Stimulated activated CD8-positive, alpha-beta memory T cell treated with anti-CD3 and anti-CD28 coated beads, Interleukin-15, amount 100 ng/mL, for 1 hour (primary cell): Measurements from ENCODE around the gene ZFAND4.
"Not testable (repeated sequence)": the region's sequence is repeated elsewhere in the genome, so short reads cannot be mapped to it uniquely, and the experiment has no call there.

Experiments used
- DNase-seq: peaks from one replicate; pipeline ENCODE4 v3.0.0-alpha.2; 2020; ENCODE audit warnings: low read depth

ZFAND4 gene

DNA sequence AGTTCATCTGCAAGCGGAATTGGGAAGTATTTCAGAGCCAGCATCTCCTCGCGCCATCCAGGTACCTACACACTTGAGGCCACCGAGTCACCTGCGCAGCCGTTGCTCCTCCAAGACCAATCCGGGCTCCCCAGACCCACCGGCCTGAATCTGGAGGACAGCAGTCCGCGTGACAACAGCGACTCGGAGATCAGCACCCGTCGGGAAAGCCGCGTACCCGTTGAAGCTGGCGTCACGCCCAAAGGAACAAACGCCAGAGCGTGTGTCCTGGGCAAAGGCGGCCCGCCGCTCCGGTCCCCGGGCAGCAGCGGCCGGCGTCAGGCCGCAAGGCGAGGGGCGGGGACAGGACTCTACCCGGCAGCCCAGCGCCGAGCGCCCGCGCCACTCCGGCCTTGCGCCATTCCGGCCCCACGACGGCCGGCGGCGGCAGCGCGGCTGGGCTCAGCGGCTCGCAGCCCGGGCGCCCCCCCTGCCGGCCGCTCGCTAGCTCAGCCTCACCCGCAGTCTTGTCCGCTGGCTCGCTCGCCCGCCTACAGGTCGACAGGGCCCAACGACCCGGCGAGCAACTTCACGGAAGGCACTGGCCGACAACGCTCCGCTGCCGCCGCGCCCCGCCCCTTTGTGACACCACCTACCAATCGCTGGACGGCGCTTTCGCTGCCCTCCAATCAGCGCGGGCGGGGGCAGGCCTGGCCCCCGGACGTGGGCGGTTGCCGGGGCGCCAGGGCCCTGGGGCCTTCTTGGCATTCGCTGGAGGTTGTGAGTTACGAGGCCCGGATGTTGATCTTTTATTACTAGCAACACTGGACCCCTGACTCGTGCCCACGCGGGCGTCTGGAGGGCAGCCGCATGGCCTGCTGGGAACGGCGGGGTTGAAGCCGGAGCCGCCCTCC, at the start of gene ZFAND4:
Gene ZFAND4, minus strand, starts transcription at position 592 of the 893 bp plus-strand sequence. CDS start 9,047 bp downstream, outside the sequence.
- DNase-seq, result peak; percentile 82

DNA sequence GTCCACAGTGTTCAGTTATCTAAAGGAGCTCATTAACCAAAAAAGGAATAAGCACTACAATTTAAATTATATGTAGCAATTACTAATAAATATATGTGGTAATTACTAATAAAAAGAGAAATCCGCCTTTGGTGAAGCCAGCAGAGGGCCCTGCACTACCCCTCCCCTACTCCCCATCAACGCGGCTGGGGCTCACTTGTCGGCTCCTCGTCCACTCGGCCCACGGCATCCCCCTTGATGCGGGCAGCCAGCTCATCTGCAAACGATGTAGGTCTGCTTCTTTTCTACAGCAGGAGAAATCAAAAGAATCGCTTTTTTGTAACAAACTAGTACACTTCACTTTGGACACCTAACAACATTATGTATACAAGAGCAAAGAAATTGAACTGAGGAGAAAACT, 48.9 kb upstream of the ZFAND4 start:
- DNase-seq, result not testable (repeated sequence)

DNA sequence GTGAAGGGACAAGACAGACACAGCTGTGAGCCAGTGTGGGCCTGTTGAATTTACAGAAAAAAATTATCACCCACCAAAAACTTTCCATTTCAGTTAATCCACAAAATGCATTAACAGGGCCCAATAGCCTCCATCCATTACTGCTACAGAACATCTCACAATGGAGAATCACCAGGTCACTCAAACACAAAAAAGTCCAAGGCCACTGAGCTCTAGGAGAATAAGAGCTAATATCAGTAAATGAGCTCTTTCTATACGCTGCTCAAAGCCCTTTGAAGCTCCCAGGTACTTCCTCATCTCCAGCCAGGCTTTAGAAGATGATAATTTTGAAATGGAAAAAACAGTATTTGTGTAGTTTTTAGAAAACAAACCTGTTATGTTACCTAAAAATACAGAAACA, 45.1 kb upstream of the ZFAND4 start:
- not testable (repeated sequence) for DNase-seq

DNA sequence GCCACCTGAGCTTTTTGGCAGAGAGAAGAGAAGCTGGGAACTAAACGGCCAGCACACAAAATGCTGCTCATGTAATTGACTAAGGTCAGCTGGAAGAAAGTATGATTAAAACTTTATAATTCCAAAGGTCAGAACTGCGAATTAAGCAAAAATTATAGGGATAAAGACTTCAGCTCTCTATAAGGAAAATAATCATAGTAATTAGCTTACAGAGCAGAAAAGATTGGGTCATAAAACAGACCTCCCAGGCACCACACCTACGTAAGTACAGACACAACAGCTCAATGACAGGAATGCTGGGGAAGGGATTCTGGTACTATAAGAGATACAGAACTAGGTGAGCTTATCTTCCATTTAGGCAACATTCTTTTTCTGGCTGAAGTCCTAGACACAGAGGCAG, 44.5 kb upstream of the ZFAND4 start:
- DNase-seq, result not testable (repeated sequence)

DNA sequence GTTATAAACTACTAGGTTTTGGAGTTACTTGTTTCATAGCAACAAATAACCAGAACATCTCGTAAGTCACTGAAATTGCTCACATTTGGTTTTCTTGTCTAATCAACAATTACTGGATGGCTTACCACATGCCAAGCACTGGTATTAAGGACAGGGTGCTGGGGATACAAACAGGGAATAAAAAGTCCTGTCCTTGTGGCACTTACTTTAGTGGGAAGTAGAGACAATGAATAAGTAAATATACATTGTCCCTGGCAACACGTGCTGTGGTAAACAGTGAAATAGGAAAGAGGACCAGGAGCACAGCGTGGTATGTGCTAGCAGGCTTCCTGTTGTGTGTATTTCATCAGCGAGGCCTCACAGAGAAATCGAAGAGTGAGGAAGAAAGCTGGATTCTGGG, 38.7 kb upstream of the ZFAND4 start:
- not testable (repeated sequence) for DNase-seq

DNA sequence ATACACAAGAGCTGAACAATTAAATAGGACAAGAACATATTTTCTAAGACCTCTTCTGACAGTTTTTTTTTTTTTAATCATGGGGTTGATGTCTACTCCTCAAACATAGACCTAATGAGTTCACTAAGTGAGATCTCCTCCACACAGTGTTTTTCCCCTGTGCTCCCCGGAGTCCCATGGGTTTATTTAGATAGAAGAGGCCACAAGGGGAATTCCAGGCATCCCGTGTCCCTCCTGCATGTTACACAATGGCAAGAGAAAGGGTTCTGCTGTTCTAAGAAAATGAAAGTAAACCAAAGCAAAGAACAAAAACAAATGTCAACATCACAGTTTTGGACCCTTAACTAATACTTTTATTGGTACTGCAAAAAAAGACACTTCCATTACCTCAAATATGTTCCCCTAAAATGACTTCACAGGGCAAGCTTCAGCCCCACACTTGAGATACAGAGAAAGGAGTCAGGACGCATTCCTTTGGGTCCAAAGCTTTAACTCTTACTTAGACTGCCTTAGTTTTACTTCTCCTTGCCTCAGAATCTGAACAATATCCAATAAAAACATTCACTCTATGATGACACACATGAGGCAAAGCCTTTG, 37.7 kb upstream of the ZFAND4 start:
- not testable (repeated sequence) for DNase-seq

DNA sequence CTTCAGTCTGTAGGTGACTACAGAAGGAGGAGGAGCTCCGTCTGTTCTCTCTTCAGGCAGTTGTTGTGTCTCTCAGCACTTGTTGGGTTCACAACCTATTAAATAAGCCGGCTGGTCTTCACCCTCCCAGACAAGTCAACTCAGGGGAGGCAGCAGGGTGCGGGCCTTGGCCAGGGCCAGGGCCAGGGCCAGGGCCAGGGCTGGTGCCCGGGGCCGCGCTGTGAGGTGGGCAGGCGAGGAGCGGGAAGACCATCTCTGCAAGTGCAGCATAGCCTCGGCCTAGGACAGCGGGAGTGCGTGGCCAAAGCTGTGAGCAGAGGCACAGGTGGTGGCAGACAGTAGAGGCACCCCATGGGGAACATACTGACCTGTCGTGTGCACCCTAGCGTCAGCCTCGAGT, 5.9 kb upstream of the ZFAND4 start:
- DNase-seq, result not testable (repeated sequence)

DNA sequence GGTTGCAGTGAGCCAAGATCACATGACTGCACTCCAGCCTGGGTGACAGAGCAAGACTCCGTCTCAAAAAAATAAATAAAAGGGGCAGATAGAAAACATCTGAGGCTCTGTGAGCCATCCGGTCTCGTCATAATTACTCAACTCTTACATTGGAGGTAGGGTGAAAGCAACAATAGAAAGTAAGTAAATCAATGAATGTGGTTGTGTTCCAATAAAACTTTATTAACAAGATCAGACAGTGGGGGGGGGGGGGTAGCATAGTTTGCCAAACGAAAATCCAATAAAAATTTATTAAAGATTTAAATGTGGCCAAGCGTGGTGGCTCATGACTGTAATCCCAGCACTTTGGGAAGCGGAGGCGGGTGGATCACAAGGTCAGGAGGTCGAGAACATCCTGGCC, 2.8 kb upstream of the ZFAND4 start:
- no peak for DNase-seq

DNA sequence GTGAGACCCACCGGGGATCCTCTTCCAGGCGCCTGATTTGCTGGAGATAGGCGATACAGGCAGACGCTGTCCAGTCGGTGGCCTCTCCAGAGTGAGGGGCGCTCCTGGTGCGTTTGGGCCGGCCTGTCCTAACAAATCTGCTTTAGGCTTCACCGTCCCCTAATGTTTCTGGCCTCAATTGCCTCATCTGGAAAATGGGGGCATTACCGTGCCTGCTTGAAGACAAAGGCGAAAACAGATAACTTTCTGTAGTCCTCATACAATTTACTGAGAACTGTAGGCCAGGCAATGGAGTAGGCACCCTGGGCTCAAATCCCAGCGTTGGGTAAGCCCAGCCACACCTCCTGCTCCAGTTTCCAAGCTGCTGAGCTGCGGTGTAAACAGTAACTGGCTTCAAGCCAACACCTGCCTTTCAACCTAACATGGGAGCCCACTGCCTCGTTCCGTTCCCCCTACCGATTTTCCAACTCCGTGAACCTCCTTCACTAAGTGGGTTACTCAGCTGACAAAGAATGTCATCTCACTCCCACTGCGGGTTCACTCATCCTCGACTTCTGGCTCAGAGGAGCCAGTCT, 589 bp upstream of the ZFAND4 start:
- no peak for DNase-seq

DNA sequence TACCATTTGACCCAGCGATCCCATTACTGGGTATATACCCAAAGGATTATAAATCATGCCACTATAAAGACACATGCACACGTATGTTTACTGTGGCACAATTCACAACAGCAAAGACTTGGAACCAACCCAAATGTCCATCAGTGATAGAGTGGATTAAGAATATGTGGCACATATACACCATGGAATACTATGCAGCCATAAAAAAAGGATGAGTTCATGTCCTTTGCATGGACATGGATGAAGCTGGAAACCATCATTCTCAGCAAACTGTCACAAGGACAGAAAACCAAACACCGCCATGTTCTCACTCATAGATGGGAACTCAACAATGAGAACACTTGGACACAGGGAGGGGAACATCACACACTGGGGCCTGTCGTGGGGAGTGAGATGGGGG, 1.3 kb downstream of the ZFAND4 start:
- not testable (repeated sequence) for DNase-seq

DNA sequence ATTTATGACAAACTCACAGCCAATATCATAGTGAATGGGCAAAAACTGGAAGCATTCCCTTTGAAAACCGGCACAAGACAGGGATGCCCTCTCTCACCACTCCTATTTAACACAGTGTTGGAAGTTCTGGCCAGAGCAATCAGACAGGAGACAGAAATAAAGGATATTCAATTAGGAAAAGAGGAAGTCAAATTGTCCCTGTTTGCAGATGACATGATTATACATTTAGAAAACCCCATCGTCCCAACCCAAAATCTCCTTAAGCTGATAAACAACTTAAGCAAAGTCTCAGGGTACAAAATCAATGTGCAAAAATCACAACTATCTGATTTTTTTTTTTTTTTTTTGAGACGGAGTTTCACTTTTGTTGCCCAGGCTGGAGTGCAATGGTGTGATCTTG, 2.7 kb downstream of the ZFAND4 start:
- not testable (repeated sequence) for DNase-seq

DNA sequence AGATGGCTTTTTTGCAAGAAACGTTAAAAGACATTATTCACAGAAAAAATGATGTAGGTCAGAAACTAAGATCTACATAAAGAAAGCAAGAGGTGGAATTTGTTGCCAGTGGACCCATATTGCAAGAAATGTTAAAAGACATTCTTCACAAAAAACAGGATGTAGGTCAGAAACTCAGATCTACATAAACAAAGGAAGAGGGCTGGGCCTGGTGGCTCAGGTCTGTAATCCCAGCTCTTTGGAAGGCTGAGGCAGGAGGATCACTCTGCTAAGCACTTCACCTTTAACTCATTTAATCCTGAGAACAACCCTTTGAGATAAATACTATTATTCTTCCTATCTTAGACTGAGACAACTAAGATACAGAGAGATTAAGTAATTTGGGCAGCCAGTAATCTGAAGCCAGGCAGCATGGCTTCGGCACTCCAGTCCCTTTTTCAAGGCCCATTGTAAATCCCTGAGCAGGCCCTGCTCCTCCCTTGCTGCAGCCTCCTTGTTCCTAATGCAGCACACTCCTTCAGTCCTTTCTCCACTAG, 11.6 kb downstream of the ZFAND4 start:
- no peak for DNase-seq

DNA sequence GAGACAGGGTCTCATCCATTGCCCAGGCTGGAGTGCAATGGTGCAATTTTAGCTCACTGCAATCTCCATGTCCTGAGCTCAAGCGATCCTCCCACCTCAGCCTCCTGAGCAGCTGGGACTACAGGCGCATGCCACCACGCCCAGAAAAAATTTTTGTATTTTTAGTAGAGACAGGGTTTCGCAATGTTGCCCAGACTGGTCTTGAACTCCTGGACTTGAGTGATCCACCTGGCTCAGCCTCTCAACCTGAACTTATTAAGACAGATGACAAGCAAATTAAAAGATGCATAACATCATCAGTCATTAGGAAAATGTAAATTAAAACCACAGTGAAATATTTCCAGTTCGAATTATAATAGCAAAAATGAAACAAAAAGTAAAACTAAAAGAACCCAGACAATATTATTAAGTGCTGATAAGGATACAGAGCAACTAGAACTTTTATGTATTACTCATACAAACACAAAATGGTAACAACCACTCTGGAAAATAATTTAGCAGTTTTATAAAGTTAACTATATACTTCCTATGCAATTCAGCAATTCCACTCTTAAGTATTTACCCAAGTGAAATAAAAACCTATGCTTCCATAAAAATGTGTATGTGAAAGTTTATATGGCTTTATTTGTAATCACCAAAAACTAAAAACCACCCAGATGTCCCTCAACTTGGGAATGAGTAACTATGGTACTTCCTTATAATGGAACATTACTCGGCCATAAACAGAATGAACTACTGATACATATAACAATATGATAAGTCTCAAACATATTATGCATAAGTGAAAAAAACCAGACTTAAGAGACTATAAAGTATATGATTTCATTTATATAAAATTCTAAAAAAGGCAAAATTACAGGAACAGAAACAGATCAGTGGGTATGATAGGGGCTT, 15.3 kb downstream of the ZFAND4 start:
- no peak for DNase-seq

DNA sequence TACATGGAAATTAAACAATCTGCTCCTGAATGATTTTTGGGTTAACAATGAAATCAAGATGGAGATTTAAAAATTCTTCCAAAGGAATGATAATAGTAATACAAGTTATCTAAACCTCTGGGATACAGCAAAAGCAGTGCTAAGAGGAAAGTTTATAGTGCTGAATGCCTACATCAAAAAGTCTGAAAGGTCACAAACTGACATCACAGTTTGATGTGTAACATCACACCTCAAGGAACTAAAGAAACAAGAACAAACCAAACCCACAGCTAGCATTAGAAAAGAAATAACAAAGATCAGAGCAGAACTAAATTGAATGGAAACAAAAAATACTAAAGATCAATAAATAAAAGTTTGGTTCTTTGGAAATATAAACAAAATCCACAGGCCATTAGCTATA, 17.4 kb downstream of the ZFAND4 start:
- DNase-seq, result no peak

DNA sequence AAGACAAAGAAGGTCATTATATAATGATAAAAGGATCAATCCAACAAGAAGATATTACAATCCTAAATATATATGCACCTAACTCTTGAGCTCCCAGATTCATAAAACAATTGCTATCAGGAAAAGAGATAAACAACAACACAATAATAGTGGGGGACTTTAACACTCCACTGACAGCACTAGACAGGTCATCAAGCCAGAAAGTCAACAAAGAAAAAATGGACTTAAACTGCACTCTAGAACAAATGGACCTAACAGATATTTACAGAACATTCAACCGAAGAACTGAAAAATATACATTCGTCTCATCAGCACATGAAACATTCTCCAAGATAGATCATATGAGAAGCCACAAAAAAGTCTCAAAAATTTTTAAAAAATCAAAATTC, 17.8 kb downstream of the ZFAND4 start:
- DNase-seq, result not testable (repeated sequence)

DNA sequence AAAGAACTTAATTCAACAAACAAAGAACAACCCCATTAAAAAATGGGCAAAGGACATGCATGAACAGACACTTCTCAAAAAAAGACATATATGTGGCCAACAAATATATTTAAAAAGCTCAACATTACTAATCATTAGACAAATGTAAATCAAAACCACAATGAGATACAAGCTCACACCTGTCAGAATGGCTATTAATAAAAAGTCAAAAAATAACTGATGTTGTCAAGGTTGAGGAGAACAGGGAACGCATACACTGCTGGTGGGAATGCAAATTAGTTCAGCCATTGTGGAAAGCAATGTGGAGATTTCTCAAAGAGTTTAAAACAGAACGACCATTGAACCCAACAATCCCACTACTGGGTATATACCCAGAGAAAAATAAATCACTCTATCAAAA, 19.1 kb downstream of the ZFAND4 start:
- no peak for DNase-seq

DNA sequence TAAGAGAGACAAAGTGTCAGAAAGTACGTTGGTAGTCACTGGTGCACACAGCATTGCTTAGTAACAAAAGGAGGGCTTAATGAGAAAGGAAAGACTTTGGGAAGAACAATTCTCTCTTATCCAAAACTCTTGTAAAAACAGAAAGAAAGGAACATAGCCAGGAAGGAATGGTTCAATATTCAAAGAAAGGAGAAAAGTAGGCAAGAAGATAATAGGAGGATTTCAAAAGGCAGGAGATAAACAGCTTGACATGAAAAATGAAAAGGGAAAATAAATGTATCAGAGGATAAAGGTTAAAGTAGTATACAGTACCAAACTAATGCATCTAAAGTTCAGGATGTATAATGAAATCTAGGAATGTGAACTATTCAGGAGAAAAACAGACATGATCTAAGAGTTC, 20.1 kb downstream of the ZFAND4 start:
- DNase-seq, result no peak

DNA sequence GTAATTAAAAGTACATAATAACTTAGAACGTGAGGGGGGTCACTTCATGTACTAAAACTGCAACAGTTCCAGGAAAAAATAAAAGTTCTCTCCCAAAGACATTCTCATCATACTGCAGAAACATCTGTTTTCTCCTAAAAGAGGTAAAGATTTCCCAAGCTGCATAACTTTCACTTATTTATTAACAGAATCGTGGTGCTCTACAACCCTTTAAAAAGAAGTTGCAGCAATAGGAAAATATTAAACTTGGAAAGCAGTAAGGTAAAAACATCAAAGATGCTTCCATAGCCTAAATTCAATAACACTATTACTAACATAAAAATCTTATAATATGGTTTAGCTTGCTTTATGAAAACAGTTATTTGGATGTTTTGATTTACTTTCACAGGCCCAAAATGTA, 23.3 kb downstream of the ZFAND4 start:
- no peak for DNase-seq

DNA sequence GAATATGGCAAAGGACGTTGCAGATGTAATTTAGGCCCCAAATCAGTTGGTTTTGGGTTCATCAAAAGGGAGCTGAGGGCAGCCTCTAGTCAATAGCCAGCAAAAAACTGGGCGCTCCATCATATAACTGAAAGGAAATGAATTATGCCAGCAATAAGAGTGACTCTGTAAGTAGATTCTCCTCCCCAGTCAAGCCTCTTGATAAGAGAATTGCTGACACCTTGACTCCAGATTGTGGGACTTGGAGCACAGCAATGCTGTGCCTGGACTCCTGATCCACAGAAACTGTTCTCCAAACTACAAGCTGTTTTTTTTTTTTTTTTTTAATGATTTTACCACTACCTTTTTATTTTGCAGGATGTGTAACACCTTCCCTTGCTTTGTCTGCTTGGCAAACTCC, 25.5 kb downstream of the ZFAND4 start:
- no peak for DNase-seq

DNA sequence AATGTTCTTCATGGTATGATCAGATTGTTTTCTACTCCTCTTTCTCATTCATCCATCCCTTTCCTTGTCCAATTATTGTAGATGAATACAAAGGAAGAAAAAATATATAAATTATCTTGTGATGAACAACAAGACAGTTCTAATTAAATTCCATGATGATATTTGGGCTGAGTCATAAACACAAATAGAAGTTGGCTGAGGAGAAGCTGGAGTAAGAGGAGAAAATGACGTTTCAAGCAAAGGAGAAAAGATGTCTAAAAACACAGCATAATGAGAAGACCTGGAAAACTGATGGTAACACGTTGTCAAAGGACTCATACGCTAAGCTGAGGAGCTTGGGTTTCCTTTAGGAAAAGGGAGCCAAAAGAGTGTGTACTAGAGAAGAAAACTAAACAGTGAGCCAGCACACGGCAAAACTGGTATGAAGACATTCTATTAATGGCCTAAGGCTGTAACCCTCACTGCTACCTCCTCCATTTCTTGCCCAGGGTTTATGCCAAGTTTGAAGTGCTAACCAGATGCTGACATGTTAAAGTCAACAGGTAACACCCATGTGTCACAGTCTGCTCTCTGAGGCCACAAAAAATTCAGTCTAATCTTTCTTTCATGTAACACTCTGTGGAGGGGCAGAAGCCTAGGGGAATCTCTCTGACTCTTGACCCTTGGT, 26.1 kb downstream of the ZFAND4 start:
- DNase-seq, result no peak

DNA sequence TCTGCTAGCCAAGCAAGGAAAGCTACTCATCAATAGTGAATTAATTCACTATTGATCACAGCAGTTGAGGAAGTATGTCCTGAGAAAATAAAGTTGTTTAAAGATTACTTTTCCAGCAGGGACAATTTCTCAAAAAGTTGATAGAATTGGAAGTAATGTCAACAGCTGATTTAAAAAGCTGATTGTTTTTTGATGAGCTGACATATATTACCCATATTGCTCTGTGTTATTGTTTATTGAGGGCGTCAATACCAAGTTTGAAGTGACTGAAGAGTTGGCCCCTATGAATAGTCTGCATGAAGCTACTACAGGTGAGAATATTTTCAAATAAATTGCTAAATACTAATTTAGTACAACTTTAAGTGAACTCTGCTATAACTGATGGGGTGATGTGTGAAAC, 28.0 kb downstream of the ZFAND4 start:
- no peak for DNase-seq
